Pancreas (tissue), 10 donors: Measurements from ENCODE around the gene PRDM5. TPM values are rescaled to one million over a fixed set of nuclear protein-coding genes. Genes with fewer than 3 reads are reported as not detected.

Source experiments
- ATAC-seq, 4 donors: fragments of 200-7000 bp; cut with Tn5 transposase; one replicate each; pipeline versions ENCODE4 v1.8.0 to v1.9.1; 2020; ENCODE audit warnings: mild to moderate bottlenecking in 4 of 4, moderate library complexity in 4 of 4
- DNase-seq, 6 donors: peaks; one replicate each; pipeline ENCODE4 v3.0.0-alpha.2; 2020
- FAIRE-seq: peaks from 2 replicates; lab custom pipeline; 2012; peaks lifted over from hg19 to GRCh38; lab: Jason Lieb, UNC
- H3K27ac ChIP-seq, 4 donors: fragments of 200-600 bp; sonication (generic); 1 replicate in 3 of 4; 2 replicates in 1 of 4; pipeline versions ENCODE4 v1.5.0 to v1.8.0; 2020
- H3K27me3 ChIP-seq, 4 donors: fragments of 200-600 bp; one replicate each; pipeline ENCODE4 v1.8.0; 2021
- H3K36me3 ChIP-seq, 3 donors: fragments of 200-600 bp; sonication (generic) in 1 of 3; one replicate each; pipeline versions ENCODE4 v1.5.0 to v1.8.0; 2020 to 2021
- H3K4me1 ChIP-seq, 3 donors: fragments of 200-600 bp; one replicate each; pipeline ENCODE4 v1.8.0; 2021
- H3K4me3 ChIP-seq, 4 donors: fragments of 200-600 bp; sonication (generic) in 2 of 4; one replicate each; pipeline versions ENCODE4 v1.5.0 to v1.8.0; 2020 to 2021
- H3K9me3 ChIP-seq, 4 donors: fragments of 200-600 bp; one replicate each; pipeline ENCODE4 v1.8.0; 2021
- CTCF ChIP-seq, 4 donors: fragments of 200-600 bp; sonication (generic) in 3 of 4; IDR thresholded peaks; one replicate each; pipeline versions ENCODE4 v1.5.0 to v1.8.0; 2021; ENCODE audit warnings: antibody characterized with exemption in 4 of 4
- WGBS, 2 donors: extraction: QIAGEN DNeasy Blood & Tissue Kit; methylation state at CpG; one replicate each; pipeline ENCODE4 v1.1.7; 2013; 5-methylcytosine and 5-hydroxymethylcytosine counted together
- intact Hi-C, 3 donors: fragments of 100-400 bp; cut with DNase I; formaldehyde crosslinking; loops; one replicate each; pipeline versions ENCODE4 v1.11.1 to v1.14.2; 2022
- polyA plus RNA-seq, 2 donors: library from polyadenylated mRNA; stranded (reverse); fragments of 200-250 nt; gene quantifications; one replicate each; pipeline ENCODE4 v1.2.3, GENCODE V29; 2013
- total RNA-seq, 6 donors: library from RNA; stranded (reverse); fragmentation: NEBNext Ultra II Directional in 4 of 6; extraction: Animal tissue kit (Norgen Biotek cat#: 25700) in 4 of 6; gene quantifications; one replicate each; pipeline versions ENCODE4 v1.2.1 to v1.2.4, GENCODE V29; 2021 to 2023
- donor health status: healthy with polysubstance abuse.
- donor health status: DM: no; HTN: no; CAD: no; lungs with moderate emphysema.
- donor health status: DM: no; HTN: no; CAD: no.
- donor health status: control.
- donor health status: control.
- donor health status: Bipolar disorder and iron deficiency.
- donor health status: DM: yes; HTN: yes; CAD: no.
- donor health status: DM: no; HTN: no; CAD: no.
- donor health status: DM: no; HTN: no; CAD: no.
- donor health status: DM: yes; HTN: yes; CAD: no.

PRDM5 gene
- total and polyA plus RNA-seq, 8 donors = 2.7 to 13.2 (median 9.5) TPM

- intact Hi-C loops = no loop called here
- ATAC-seq (no peak), FAIRE-seq (no peak), DNase-seq (no peak)
- WGBS, 2 donors = 86 to 93% methylated on average over 6 of the region's 6 CpGs
- H3K4me1 ChIP-seq = no peaks in the 10 kb centered on the region
- H3K27ac ChIP-seq = no peak overlapping the region
- no peaks in the 10 kb centered on the region for H3K36me3 ChIP-seq
- H3K4me3 ChIP-seq = no peak overlapping the region
- no peaks in the 10 kb centered on the region for H3K9me3 ChIP-seq
- H3K27me3 ChIP-seq = no peaks in the 10 kb centered on the region
- TF ChIP-seq CTCF (IDR thresholded peaks at IDR 0.05) = no peak
Measured at GRCh38 chr4:120725639-120726580, 196.6 kb downstream of the PRDM5 start.

GRCh38 chr4:120724656-120725055, 197.9 kb downstream of the PRDM5 start:
- TF ChIP-seq CTCF (IDR thresholded peaks at IDR 0.05) = no peak
- H3K36me3 ChIP-seq = no peaks in the 10 kb centered on the region
- H3K4me3 ChIP-seq = no peak overlapping the region
- no peak overlapping the region for H3K27ac ChIP-seq
- H3K9me3 ChIP-seq = no peaks in the 10 kb centered on the region
- 27 to 44% methylated on average over 2 of the region's 2 CpGs for WGBS, 2 donors
- no peak for DNase-seq
- FAIRE-seq = no peak
- H3K27me3 ChIP-seq = no peaks in the 10 kb centered on the region
- H3K4me1 ChIP-seq = no peaks in the 10 kb centered on the region
- ATAC-seq = peak in 1 of 4 donors; percentile 35
- intact Hi-C loops = no loop called here

GRCh38 chr4:120723986-120724385, 198.5 kb downstream of the PRDM5 start:
- 81 to 84% methylated on average over 2 of the region's 2 CpGs for WGBS, 2 donors
- intact Hi-C loops = no loop called here
- no peak for FAIRE-seq
- H3K4me3 ChIP-seq = no peak overlapping the region
- H3K27ac ChIP-seq = no peak overlapping the region
- no peak for ATAC-seq
- no peak for TF ChIP-seq CTCF (IDR thresholded peaks at IDR 0.05)
- no peak for DNase-seq
- no peaks in the 10 kb centered on the region for H3K4me1 ChIP-seq
- no peaks in the 10 kb centered on the region for H3K9me3 ChIP-seq
- no peaks in the 10 kb centered on the region for H3K27me3 ChIP-seq
- H3K36me3 ChIP-seq = no peaks in the 10 kb centered on the region

- no peak overlapping the region for H3K27ac ChIP-seq
- FAIRE-seq = no peak
- H3K4me1 ChIP-seq = no peaks in the 10 kb centered on the region
- DNase-seq = no peak
- ATAC-seq = no peak
- H3K4me3 ChIP-seq = no peak overlapping the region
- intact Hi-C loops = no loop called here
- H3K36me3 ChIP-seq = no peaks in the 10 kb centered on the region
- 90 to 93% methylated on average over 3 of the region's 3 CpGs for WGBS, 2 donors
- H3K9me3 ChIP-seq = no peaks in the 10 kb centered on the region
- TF ChIP-seq CTCF (IDR thresholded peaks at IDR 0.05) = no peak
- H3K27me3 ChIP-seq = no peaks in the 10 kb centered on the region
Measured at GRCh38 chr4:120723105-120723504, 199.4 kb downstream of the PRDM5 start.

GRCh38 chr4:120722655-120723054, 199.9 kb downstream of the PRDM5 start:
- Histone ChIP-seq H3K9me3 (no peaks in the 10 kb centered on the region), H3K4me1 (no peaks in the 10 kb centered on the region), H3K27me3 (no peaks in the 10 kb centered on the region), H3K27ac (no peak overlapping the region), H3K36me3 (no peaks in the 10 kb centered on the region), H3K4me3 (no peak overlapping the region)
- intact Hi-C loops = no loop called here
- TF ChIP-seq CTCF (IDR thresholded peaks at IDR 0.05) = no peak
- DNase-seq = no peak
- FAIRE-seq = no peak
- 95 to 97% methylated on average over 7 of the region's 7 CpGs for WGBS, 2 donors
- no peak for ATAC-seq
